ENCODE data around the gene TMEM170B. TPM values are rescaled to one million over a fixed set of nuclear protein-coding genes. Genes with fewer than 3 reads are reported as not detected.

TMEM170B gene
- total RNA-seq, 2 donors from 2014 or later: 0.69 TPM

GRCh38 chr6:11589261-11589660 is 51.7 kb downstream of the TMEM170B start:
- Mint-ChIP-seq H3K27ac (no peak overlapping the region), H3K36me3 (ENCODE audit: low read depth) (no peaks in the 10 kb centered on the region), H3K4me1 (no peaks in the 10 kb centered on the region), H3K27me3 (peaks cover 10% of the 10 kb centered on the region), H3K9me3 (no peaks in the 10 kb centered on the region), H3K4me3 (no peak overlapping the region)
- no peak for ATAC-seq (replicated peaks)

- ATAC-seq (replicated peaks): no peak
- no peaks in the 10 kb centered on the region for H3K9me3 Mint-ChIP-seq
- no peaks in the 10 kb centered on the region for H3K4me1 Mint-ChIP-seq
- H3K27me3 Mint-ChIP-seq: peaks cover 14% of the 10 kb centered on the region
- no peak overlapping the region for H3K4me3 Mint-ChIP-seq
- no peak overlapping the region for H3K27ac Mint-ChIP-seq
- H3K36me3 Mint-ChIP-seq (ENCODE audit: low read depth): no peaks in the 10 kb centered on the region
These were observed 54.9 kb downstream of the TMEM170B start for GRCh38 chr6:11592294-11592906.

DNA sequence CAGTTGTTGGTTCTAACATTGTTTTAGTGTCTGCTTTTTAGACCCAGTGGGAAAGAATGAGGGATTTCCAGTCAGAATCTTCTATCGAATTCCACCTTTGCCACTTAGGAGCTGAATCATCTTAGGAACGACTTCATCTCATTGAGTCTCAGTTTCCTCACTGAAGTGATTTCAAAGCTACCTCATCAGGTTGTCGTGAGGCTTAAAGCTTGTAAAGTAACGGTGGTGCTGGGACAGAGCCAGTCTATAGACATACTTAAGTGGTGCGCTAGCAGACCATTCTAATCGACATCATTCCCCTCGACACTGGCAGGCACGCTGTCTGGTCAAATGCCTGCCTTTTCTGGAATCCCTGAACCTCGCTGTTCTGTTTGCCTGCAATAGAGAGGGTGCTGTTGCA is 55.5 kb downstream of the TMEM170B start:
- Mint-ChIP-seq H3K27ac (no peak overlapping the region), H3K36me3 (ENCODE audit: low read depth) (no peaks in the 10 kb centered on the region), H3K4me1 (no peaks in the 10 kb centered on the region), H3K27me3 (peaks cover 11% of the 10 kb centered on the region), H3K9me3 (no peaks in the 10 kb centered on the region), H3K4me3 (no peak overlapping the region)
- no peak for ATAC-seq (replicated peaks)

GRCh38 chr6:11595903-11596302 is 58.4 kb downstream of the TMEM170B start:
- no peak for ATAC-seq (replicated peaks)
- H3K4me1 Mint-ChIP-seq: no peaks in the 10 kb centered on the region
- no peaks in the 10 kb centered on the region for H3K9me3 Mint-ChIP-seq
- peaks cover 8% of the 10 kb centered on the region for H3K27me3 Mint-ChIP-seq
- H3K27ac Mint-ChIP-seq: no peak overlapping the region
- no peak overlapping the region for H3K4me3 Mint-ChIP-seq
- H3K36me3 Mint-ChIP-seq (ENCODE audit: low read depth): no peaks in the 10 kb centered on the region

GRCh38 chr6:11596640-11597237 is 59.2 kb downstream of the TMEM170B start:
- no peaks in the 10 kb centered on the region for H3K9me3 Mint-ChIP-seq
- peak; percentile 67 for ATAC-seq (replicated peaks)
- peaks cover 11% of the 10 kb centered on the region for H3K27me3 Mint-ChIP-seq
- H3K4me1 Mint-ChIP-seq: no peaks in the 10 kb centered on the region
- no peak overlapping the region for H3K27ac Mint-ChIP-seq
- H3K4me3 Mint-ChIP-seq: no peak overlapping the region
- no peaks in the 10 kb centered on the region for H3K36me3 Mint-ChIP-seq (ENCODE audit: low read depth)

- H3K36me3 Mint-ChIP-seq (ENCODE audit: low read depth): no peaks in the 10 kb centered on the region
- no peak overlapping the region for H3K4me3 Mint-ChIP-seq
- H3K27ac Mint-ChIP-seq: no peak overlapping the region
- H3K27me3 Mint-ChIP-seq: peaks cover 18% of the 10 kb centered on the region
- ATAC-seq (replicated peaks): no peak
- H3K9me3 Mint-ChIP-seq: no peaks in the 10 kb centered on the region
- no peaks in the 10 kb centered on the region for H3K4me1 Mint-ChIP-seq
These were observed 61.1 kb downstream of the TMEM170B start for GRCh38 chr6:11598687-11599086.

DNA sequence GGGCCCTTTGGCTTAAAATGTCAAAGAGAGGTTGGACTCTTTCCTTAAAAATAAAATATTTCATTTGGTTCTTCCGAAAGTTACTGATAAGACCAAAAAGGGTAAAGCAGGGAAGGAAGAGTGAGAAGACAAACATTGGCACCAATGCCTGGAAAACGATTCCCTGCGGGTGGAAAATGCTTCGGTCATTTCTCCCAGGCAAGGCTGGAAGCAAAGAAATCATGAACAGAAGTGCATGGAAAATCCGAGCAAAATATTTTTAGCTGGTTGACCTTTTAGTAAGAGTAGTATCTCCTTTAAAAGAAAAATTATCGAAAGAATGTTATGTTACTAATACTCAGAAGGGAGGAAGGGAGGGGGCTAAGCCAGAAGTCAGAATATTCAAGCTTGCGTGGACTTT is 62.7 kb downstream of the TMEM170B start:
- Mint-ChIP-seq H3K36me3 (ENCODE audit: low read depth) (no peaks in the 10 kb centered on the region), H3K27me3 (peaks cover 21% of the 10 kb centered on the region), H3K4me1 (no peaks in the 10 kb centered on the region), H3K27ac (no peak overlapping the region), H3K9me3 (no peaks in the 10 kb centered on the region), H3K4me3 (no peak overlapping the region)
- no peak for ATAC-seq (replicated peaks)

DNA sequence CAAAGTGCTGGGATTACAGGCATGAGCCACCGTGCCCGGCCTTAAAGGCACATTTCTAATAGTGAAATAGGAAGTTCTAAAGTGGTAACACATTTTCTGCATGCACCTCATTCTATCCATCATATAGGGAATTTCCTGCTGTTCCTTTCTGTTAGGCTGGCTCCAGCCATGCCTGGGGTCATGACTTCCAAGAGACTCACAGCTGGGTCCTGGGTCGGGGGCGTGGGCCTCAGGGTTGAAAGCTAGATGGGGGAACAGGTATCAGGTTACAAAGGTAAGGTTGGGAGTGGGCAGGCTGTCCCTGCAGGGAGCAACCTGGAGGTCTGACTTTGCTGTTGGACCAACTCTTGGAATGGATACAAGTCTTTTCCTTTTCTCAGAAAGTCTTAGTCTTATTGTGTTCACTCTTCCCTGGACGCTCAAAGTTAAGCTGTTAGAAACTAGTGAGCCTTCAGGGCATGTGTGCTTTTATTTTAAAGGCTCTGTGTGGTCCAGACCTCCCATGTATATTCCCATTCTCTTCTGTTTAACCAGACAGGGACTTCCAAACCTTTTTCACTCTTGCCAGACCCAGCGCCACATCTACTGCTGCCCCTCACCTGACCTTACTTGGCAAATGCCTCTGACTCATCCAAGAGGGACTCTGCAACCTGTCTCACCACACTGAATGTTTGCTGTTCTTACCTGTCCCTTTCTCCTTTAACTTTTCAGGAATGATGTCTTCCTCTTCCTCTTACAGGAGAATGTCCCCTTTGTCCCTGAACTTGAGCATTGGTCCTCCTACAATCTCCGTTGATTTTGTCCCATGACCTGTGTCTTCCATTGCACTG is 64.4 kb downstream of the TMEM170B start:
- Mint-ChIP-seq H3K27ac (no peak overlapping the region), H3K9me3 (no peaks in the 10 kb centered on the region), H3K4me1 (no peaks in the 10 kb centered on the region), H3K4me3 (no peak overlapping the region), H3K36me3 (ENCODE audit: low read depth) (no peaks in the 10 kb centered on the region), H3K27me3 (peaks cover 30% of the 10 kb centered on the region)
- no peak for ATAC-seq (replicated peaks)

DNA sequence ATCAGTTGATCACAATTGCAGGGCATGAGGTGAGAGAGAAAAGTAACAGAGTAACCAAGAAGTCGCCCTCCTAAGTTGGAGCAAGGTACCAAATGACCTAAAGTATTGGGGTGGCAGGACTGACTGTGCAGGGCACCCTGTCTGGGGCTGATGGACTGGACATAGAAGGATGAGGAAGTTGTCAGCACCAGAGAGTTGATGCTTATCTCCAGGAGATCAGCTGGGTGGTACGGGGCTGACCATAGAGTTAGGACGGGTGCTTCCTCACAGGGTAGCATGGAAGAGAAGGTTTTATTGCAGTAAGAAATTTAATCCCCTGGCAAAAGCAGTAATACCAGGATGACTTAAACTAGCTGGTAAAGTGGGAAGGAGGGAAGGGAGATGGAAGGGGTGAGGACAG is 66.7 kb downstream of the TMEM170B start:
- H3K36me3 Mint-ChIP-seq (ENCODE audit: low read depth): no peaks in the 10 kb centered on the region
- H3K27me3 Mint-ChIP-seq: peaks cover 38% of the 10 kb centered on the region
- H3K4me1 Mint-ChIP-seq: no peaks in the 10 kb centered on the region
- H3K9me3 Mint-ChIP-seq: no peaks in the 10 kb centered on the region
- no peak for ATAC-seq (replicated peaks)
- no peak overlapping the region for H3K4me3 Mint-ChIP-seq
- no peak overlapping the region for H3K27ac Mint-ChIP-seq

DNA sequence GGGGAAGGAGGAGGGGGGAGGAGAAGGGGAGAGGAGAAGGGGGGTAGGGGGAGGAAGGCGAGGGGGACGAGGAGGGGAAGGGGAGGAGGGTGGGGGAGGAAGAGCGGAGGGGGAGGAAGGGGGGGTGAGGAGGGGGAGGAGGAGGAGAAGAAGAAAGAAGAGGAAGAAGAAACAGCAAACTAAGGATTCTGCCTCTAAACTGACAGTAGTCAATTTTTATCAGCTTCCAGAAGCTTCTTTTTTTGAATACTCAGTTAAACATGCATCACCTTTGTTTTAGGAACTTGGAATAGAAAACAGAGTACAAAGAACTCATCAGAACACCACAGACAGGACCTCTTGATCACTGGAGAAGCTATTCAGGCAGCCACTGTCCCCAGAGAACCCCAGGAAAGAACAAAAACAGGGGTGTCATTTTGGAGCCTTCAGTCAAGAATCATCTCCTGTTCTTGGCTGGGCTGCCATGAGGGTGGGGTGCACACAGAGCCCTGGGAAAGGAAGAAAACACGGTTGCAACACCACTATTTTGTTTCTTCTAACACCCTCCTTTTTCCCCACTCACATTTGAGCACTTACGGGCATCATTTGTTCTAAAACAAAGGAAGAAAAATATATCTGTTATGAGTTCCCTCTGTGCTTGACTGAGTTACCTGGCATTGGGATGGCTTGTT is 67.4 kb downstream of the TMEM170B start:
- H3K4me3 Mint-ChIP-seq: no peak overlapping the region
- no peaks in the 10 kb centered on the region for H3K9me3 Mint-ChIP-seq
- H3K4me1 Mint-ChIP-seq: no peaks in the 10 kb centered on the region
- no peak for ATAC-seq (replicated peaks)
- no peaks in the 10 kb centered on the region for H3K36me3 Mint-ChIP-seq (ENCODE audit: low read depth)
- peaks cover 42% of the 10 kb centered on the region for H3K27me3 Mint-ChIP-seq
- no peak overlapping the region for H3K27ac Mint-ChIP-seq

- H3K27me3 Mint-ChIP-seq: peaks cover 42% of the 10 kb centered on the region
- no peaks in the 10 kb centered on the region for H3K9me3 Mint-ChIP-seq
- no peak for ATAC-seq (replicated peaks)
- H3K4me3 Mint-ChIP-seq: no peak overlapping the region
- no peak overlapping the region for H3K27ac Mint-ChIP-seq
- H3K36me3 Mint-ChIP-seq (ENCODE audit: low read depth): no peaks in the 10 kb centered on the region
- no peaks in the 10 kb centered on the region for H3K4me1 Mint-ChIP-seq
These were observed 68.0 kb downstream of the TMEM170B start for GRCh38 chr6:11605507-11605905.

DNA sequence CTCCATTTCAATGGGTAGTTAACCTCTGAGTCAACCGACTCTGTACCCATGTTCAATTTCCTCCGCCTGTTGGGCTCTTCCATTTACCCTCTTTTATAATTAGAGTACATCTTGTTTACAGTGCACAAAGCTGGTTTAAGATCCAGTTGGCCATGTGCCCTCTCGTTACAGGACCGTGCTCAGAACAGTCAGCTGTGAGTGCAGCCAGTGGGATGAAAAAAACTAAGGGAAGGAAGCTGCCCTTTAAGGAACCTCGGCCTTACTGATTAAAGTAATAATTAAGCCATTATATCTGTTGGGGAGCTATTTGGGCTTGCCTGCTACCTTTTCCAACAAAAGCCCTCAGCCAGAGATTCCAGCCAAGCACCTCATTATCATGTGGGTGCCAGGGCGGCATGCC is 68.8 kb downstream of the TMEM170B start:
- no peaks in the 10 kb centered on the region for H3K36me3 Mint-ChIP-seq (ENCODE audit: low read depth)
- H3K9me3 Mint-ChIP-seq: no peaks in the 10 kb centered on the region
- H3K27ac Mint-ChIP-seq: no peak overlapping the region
- H3K4me1 Mint-ChIP-seq: no peaks in the 10 kb centered on the region
- H3K4me3 Mint-ChIP-seq: no peak overlapping the region
- peaks cover 39% of the 10 kb centered on the region for H3K27me3 Mint-ChIP-seq
- no peak for ATAC-seq (replicated peaks)

DNA sequence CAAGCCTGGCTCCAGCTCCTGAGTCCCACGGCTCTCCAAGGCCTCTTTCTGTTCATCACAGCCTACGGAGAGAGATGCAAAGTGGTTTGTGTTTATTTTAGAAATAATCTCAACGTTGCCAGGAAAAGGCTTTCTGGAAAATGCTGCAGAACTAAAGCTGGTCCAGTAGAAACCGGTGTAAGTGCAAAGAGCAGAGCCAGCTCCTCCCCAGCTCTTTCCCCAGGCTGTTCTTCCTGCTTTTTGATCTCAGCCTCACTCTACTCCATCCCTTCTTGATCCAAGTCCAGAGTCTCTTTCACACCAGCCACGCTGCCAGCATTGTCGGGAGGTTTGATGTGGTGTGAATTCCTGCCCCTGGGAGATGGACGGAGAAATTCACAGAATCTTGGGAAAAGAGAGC is 69.8 kb downstream of the TMEM170B start:
- no peaks in the 10 kb centered on the region for H3K36me3 Mint-ChIP-seq (ENCODE audit: low read depth)
- ATAC-seq (replicated peaks): no peak
- H3K27me3 Mint-ChIP-seq: peaks cover 36% of the 10 kb centered on the region
- H3K4me3 Mint-ChIP-seq: no peak overlapping the region
- H3K9me3 Mint-ChIP-seq: no peaks in the 10 kb centered on the region
- H3K27ac Mint-ChIP-seq: no peak overlapping the region
- H3K4me1 Mint-ChIP-seq: no peaks in the 10 kb centered on the region

DNA sequence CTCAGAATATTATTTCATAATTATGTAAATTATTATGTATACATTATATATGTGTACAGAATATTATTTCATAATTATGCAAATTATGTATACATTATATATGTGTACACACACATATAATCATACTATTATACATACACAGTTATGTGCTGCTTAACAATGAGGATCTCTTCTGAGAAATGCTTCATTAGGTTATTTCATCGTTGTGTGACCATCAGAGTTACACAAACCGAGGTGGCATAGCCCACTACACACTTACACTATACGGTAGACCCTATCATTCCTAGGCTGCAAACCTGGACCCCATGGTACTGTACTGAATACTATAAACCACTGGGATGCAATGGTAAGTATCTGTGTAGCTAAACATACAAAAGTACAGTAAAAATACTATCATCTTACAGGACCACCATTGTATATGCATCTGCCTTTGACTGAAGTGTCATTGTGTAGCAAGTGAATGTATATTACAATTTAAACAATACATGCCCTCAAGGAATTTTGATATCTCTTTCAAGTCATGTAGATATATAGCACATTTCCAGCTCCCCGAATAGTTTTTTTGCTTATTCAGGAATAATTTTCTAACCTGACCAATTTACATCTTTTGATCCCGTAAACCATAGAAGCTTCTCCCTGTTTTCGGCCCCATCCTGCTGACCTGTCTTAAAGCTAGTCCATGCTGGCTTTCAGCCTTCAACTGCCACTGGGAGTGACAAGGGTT is 71.2 kb downstream of the TMEM170B start:
- Mint-ChIP-seq H3K4me3 (no peak overlapping the region), H3K36me3 (ENCODE audit: low read depth) (no peaks in the 10 kb centered on the region), H3K4me1 (no peaks in the 10 kb centered on the region), H3K27ac (no peak overlapping the region), H3K9me3 (no peaks in the 10 kb centered on the region), H3K27me3 (peaks cover 29% of the 10 kb centered on the region)
- ATAC-seq (replicated peaks): no peak

Measured in activated T-helper 17 cell treated with anti-CD3 and anti-CD28 coated beads, Interleukin-2, amount 50 U/mL, for 72 hours (primary cell).